ENCODE measurements around the gene HOTAIR.

GRCh38 chr12:53981634-53982565, 7.1 kb upstream of the HOTAIR start:
- TF ChIP-seq CTCF (IDR thresholded peaks at IDR 0.05; ENCODE audit: extremely low read depth in 1 of 2, insufficient read depth in 1 of 2, low read depth in 1 of 2, low read length in 2 of 2) (no peak), EZH2 (IDR thresholded peaks at IDR 0.05; ENCODE audit: borderline replicate concordance, low read depth, low read length, severe bottlenecking) (peak; percentile 75), GATA2 (IDR thresholded peaks at IDR 0.05; ENCODE audit: insufficient read depth, insufficient read length, low read depth, low read length) (no peak), POLR2A (IDR thresholded peaks at IDR 0.05; ENCODE audit: low read depth, low read length) (no peak), POLR2AphosphoS5 (IDR thresholded peaks at IDR 0.05; ENCODE audit: insufficient read depth, low read depth, low read length) (no peak)
